ENCODE measurements around the gene ABHD10.

The ABHD10 gene

GRCh38 chr3:112000966-112001365, 22.1 kb downstream of the ABHD10 start:
- Mint-ChIP-seq H3K27ac (no peak overlapping the region), H3K4me1 (peaks cover 15% of the 10 kb centered on the region), H3K4me3 (no peak overlapping the region), H3K27me3 (peaks cover 2% of the 10 kb centered on the region), H3K36me3 (no peaks in the 10 kb centered on the region), H3K9me3 (no peaks in the 10 kb centered on the region)
- ATAC-seq (ENCODE audit: low read depth) (no peak), DNase-seq (ENCODE audit: low spot score in 2 of 2) (no peak)

GRCh38 chr3:112001526-112001925, 22.7 kb downstream of the ABHD10 start:
- Mint-ChIP-seq H3K27ac (no peak overlapping the region), H3K27me3 (peaks cover 2% of the 10 kb centered on the region), H3K36me3 (no peaks in the 10 kb centered on the region), H3K9me3 (no peaks in the 10 kb centered on the region), H3K4me1 (peaks cover 15% of the 10 kb centered on the region), H3K4me3 (no peak overlapping the region)
- DNase-seq (ENCODE audit: low spot score in 2 of 2) (no peak), ATAC-seq (ENCODE audit: low read depth) (no peak)

DNA sequence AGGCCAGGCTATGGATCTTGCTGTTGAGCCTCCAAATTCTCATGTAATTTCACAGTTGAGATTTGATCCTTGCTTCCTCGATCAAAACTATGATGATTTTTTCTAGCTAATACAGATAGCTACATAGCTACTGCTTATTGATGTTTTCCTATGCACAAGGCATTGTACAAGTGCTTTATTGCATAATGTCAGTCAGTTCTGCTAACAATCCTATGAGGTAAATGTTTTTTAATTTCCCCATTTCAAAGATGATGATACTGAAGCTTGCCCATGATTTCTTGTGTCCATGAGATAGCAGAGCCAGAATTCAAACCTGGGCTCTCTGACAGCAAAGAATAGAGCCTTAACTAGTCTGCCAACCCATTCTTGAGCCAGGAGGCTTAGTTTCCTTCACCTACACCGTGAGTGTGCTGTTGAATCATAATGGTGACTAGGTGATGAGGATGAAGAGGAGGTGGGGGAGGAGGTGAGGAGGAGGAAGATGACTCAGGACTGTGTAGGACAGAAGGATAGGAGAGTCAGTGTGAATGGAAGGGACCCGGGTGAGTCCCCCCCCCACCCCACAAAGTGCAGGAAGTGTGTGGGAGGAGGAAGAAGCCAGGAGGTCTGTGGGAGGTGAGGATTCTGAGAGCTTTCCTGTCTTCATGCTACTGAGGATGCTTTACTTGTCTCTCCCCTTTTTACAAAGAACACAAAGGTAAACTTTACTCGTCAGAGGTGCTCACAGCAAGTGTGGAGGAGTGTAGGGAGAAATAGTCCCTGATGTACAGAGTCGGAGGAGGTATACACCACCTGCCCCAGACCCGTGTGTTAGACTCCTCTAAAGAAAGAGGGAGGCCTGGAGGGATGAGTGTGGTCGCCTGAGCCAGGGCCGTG, 23.5 kb downstream of the ABHD10 start:
- no peaks in the 10 kb centered on the region for H3K9me3 Mint-ChIP-seq
- peaks cover 2% of the 10 kb centered on the region for H3K27me3 Mint-ChIP-seq
- ATAC-seq (ENCODE audit: low read depth) (no peak), DNase-seq (ENCODE audit: low spot score in 2 of 2) (no peak)
- H3K4me3 Mint-ChIP-seq, result no peak overlapping the region
- H3K27ac Mint-ChIP-seq, result no peak overlapping the region
- H3K36me3 Mint-ChIP-seq, result no peaks in the 10 kb centered on the region
- peaks cover 13% of the 10 kb centered on the region for H3K4me1 Mint-ChIP-seq

DNA sequence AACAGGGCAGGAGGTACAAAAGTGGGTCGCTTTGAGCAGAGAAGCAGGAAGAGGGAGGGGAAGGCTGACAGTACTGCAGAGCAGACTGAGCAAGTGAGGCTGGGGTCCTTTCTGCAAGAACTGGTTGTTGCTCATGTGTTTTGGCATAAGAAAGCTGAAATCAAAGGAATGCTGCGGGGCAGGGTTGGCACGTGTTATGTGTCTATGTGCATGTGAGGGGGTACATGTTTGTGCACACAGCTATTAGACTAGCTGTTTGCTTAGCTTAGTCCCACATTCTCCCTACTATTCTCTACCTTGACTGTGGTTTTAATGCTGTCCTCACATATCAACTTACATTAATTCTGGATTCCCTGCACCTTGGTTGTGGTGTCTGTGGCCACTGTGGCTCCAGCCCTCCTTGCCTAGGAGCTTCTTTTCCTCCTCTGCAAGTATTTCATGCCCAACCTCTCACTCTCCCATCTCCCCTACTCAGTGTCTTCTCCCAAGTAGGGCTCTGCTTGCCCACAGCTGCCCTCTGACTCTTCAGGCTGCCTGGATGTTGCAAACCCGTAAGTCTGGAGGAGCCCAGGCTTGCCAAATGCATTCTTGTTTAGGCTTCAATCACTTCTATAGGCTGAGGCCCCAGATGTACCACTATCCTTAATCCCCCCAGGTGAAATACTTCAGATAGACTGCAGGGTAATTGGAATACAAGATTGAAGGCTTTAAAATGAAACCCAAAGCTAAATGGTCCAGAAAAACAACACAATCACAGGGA, 24.7 kb downstream of the ABHD10 start:
- Mint-ChIP-seq H3K27ac (no peak overlapping the region), H3K36me3 (no peaks in the 10 kb centered on the region), H3K27me3 (peaks cover 2% of the 10 kb centered on the region), H3K9me3 (no peaks in the 10 kb centered on the region), H3K4me3 (no peak overlapping the region), H3K4me1 (peaks cover 11% of the 10 kb centered on the region)
- ATAC-seq (ENCODE audit: low read depth) (no peak), DNase-seq (ENCODE audit: low spot score in 2 of 2) (no peak)

DNA sequence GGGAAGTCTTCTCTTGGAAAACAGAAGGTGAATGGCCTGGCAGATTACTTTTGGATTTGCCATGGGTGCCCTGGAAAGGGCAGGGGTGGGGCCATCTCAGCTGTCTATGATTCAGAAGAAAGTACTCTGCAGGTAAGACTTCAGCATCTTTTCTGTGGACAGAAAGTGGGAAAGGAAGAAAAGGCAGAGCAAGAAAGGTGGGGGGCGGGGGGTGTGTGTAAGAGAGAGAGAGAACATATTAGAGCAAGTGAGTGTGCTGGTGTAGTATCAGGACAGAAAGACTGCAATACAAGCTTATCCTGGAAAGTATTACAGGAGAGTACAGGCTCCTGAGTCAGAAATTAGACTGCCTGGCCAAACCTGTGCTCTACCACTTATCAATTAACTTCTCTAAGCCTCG, 25.4 kb downstream of the ABHD10 start:
- ATAC-seq (ENCODE audit: low read depth), result no peak
- H3K27ac Mint-ChIP-seq, result no peak overlapping the region
- no peaks in the 10 kb centered on the region for H3K9me3 Mint-ChIP-seq
- DNase-seq (ENCODE audit: low spot score in 2 of 2), result no peak
- peaks cover 7% of the 10 kb centered on the region for H3K4me1 Mint-ChIP-seq
- H3K4me3 Mint-ChIP-seq, result no peak overlapping the region
- H3K27me3 Mint-ChIP-seq, result peaks cover 2% of the 10 kb centered on the region
- no peaks in the 10 kb centered on the region for H3K36me3 Mint-ChIP-seq

GRCh38 chr3:112004669-112005068, 25.8 kb downstream of the ABHD10 start:
- ATAC-seq (ENCODE audit: low read depth) (no peak), DNase-seq (ENCODE audit: low spot score in 2 of 2) (no peak)
- Mint-ChIP-seq H3K36me3 (no peaks in the 10 kb centered on the region), H3K9me3 (no peaks in the 10 kb centered on the region), H3K4me1 (peaks cover 5% of the 10 kb centered on the region), H3K27ac (no peak overlapping the region), H3K27me3 (peaks cover 2% of the 10 kb centered on the region), H3K4me3 (no peak overlapping the region)

- H3K4me1 Mint-ChIP-seq, result peaks cover 5% of the 10 kb centered on the region
- H3K27ac Mint-ChIP-seq, result no peak overlapping the region
- H3K36me3 Mint-ChIP-seq, result no peaks in the 10 kb centered on the region
- no peak for ATAC-seq (ENCODE audit: low read depth)
- peaks cover 2% of the 10 kb centered on the region for H3K27me3 Mint-ChIP-seq
- H3K9me3 Mint-ChIP-seq, result no peaks in the 10 kb centered on the region
- H3K4me3 Mint-ChIP-seq, result no peak overlapping the region
- DNase-seq (ENCODE audit: low spot score in 2 of 2), result no peak
Measured at GRCh38 chr3:112005091-112005672, 26.4 kb downstream of the ABHD10 start.

DNA sequence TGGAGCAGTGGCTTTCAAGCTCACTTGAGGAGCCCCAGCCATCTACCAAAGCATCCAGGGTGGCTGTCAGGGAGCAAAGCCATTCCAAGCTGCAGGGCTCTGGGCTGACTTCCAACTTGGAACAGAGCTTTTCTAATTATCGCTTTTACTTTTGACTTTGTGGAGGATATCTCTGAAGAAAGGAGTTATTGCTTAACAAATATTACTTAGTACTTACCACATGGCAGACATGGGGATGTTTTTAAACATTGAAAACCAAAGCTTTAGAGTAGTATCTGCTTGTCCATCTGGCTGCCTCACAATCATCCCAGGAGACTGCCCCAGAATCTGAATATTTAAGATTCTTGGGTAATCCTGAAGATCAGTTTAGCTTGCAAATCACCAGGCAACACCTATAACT, 28.8 kb downstream of the ABHD10 start:
- Mint-ChIP-seq H3K4me1 (peaks cover 8% of the 10 kb centered on the region), H3K27me3 (no peaks in the 10 kb centered on the region), H3K36me3 (no peaks in the 10 kb centered on the region), H3K27ac (no peak overlapping the region), H3K4me3 (no peak overlapping the region), H3K9me3 (no peaks in the 10 kb centered on the region)
- ATAC-seq (ENCODE audit: low read depth), result no peak
- no peak for DNase-seq (ENCODE audit: low spot score in 2 of 2)

GRCh38 chr3:112009670-112010069, 30.8 kb downstream of the ABHD10 start:
- Mint-ChIP-seq H3K4me3 (no peak overlapping the region), H3K27me3 (no peaks in the 10 kb centered on the region), H3K27ac (no peak overlapping the region), H3K4me1 (peaks cover 15% of the 10 kb centered on the region), H3K9me3 (no peaks in the 10 kb centered on the region), H3K36me3 (no peaks in the 10 kb centered on the region)
- ATAC-seq (ENCODE audit: low read depth) (no peak), DNase-seq (ENCODE audit: low spot score in 2 of 2) (no peak)

GRCh38 chr3:112010636-112011035, 31.8 kb downstream of the ABHD10 start:
- no peaks in the 10 kb centered on the region for H3K27me3 Mint-ChIP-seq
- H3K4me1 Mint-ChIP-seq, result peaks cover 13% of the 10 kb centered on the region
- no peak overlapping the region for H3K27ac Mint-ChIP-seq
- no peaks in the 10 kb centered on the region for H3K9me3 Mint-ChIP-seq
- H3K4me3 Mint-ChIP-seq, result no peak overlapping the region
- H3K36me3 Mint-ChIP-seq, result no peaks in the 10 kb centered on the region
- no peak for DNase-seq (ENCODE audit: low spot score in 2 of 2)
- no peak for ATAC-seq (ENCODE audit: low read depth)

GRCh38 chr3:112011376-112011940, 32.6 kb downstream of the ABHD10 start:
- Mint-ChIP-seq H3K4me3 (no peak overlapping the region), H3K27ac (no peak overlapping the region), H3K36me3 (no peaks in the 10 kb centered on the region), H3K9me3 (no peaks in the 10 kb centered on the region), H3K27me3 (no peaks in the 10 kb centered on the region), H3K4me1 (peaks cover 13% of the 10 kb centered on the region)
- ATAC-seq (ENCODE audit: low read depth) (no peak), DNase-seq (ENCODE audit: low spot score in 2 of 2) (no peak)

GRCh38 chr3:112012205-112012992, 33.6 kb downstream of the ABHD10 start:
- Mint-ChIP-seq H3K36me3 (no peaks in the 10 kb centered on the region), H3K9me3 (no peaks in the 10 kb centered on the region), H3K27ac (no peak overlapping the region), H3K4me1 (peaks cover 13% of the 10 kb centered on the region), H3K4me3 (no peak overlapping the region), H3K27me3 (no peaks in the 10 kb centered on the region)
- ATAC-seq (ENCODE audit: low read depth) (no peak), DNase-seq (ENCODE audit: low spot score in 2 of 2) (no peak)

GRCh38 chr3:112013058-112013783, 34.4 kb downstream of the ABHD10 start:
- Mint-ChIP-seq H3K27ac (no peak overlapping the region), H3K9me3 (no peaks in the 10 kb centered on the region), H3K36me3 (no peaks in the 10 kb centered on the region), H3K4me1 (peaks cover 13% of the 10 kb centered on the region), H3K27me3 (no peaks in the 10 kb centered on the region), H3K4me3 (peak overlapping the region; percentile 38)
- peak; percentile 26 to 46 for DNase-seq (ENCODE audit: low spot score in 2 of 2)
- ATAC-seq (ENCODE audit: low read depth), result peak; percentile 83

Measured in memory B cell (primary cell).